GM18526 (cell line): Measurements from ENCODE around the gene CYP2E1.

Experiments used
- POLR2A ChIP-seq: IDR thresholded peaks from 3 replicates; pipeline ENCODE4 v1.6.1; 2011; ENCODE audit not compliant: insufficient read length; ENCODE audit errors: extremely low read depth

The CYP2E1 gene

GRCh38 chr10:133527771-133528271 is 658 bp downstream of the CYP2E1 start:
- no peak for TF ChIP-seq POLR2A

DNA sequence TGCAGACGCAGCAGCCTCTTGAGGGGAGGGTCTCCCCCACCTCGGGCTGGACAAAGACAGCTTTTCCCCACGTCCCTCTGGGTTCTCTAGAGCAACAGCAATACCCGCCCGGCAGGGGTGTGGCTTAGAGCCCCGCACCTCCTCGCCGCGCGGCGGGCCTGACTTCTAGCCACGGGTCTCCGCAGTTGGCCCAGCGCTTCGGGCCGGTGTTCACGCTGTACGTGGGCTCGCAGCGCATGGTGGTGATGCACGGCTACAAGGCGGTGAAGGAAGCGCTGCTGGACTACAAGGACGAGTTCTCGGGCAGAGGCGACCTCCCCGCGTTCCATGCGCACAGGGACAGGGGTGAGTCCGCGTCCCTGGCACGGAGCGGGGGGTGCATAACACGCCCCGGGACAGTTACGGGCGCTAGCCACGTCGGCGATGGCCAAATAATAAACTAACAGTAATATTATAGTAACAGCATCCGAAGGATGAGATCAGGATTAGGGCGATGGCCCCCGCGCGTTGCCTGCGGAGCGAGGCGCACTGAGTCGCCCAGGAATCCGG is 1.2 kb downstream of the CYP2E1 start:
- no peak for TF ChIP-seq POLR2A

GRCh38 chr10:133528845-133529575 is 1.8 kb downstream of the CYP2E1 start:
- no peak for TF ChIP-seq POLR2A

DNA sequence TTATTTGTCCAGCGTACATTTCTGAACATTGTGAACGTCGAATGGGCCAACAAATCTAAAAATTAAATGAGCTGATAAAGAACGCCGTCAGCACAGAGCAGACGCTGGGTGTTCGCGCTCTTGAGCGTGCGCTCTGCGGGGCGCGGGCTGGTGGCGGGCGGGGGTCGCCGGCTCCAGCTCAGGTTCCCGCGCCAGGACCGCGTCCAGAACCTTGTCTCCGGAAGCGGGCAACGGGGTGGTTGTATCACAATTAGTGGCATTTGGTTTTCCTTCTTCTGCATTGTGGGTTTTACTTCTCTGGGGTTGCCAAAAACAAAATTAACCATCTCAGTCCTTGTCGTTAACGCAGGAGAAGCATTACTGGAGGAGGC is 2.4 kb downstream of the CYP2E1 start:
- TF ChIP-seq POLR2A, result no peak

- no peak for TF ChIP-seq POLR2A
Measured at GRCh38 chr10:133530506-133530905, 3.3 kb downstream of the CYP2E1 start.

DNA sequence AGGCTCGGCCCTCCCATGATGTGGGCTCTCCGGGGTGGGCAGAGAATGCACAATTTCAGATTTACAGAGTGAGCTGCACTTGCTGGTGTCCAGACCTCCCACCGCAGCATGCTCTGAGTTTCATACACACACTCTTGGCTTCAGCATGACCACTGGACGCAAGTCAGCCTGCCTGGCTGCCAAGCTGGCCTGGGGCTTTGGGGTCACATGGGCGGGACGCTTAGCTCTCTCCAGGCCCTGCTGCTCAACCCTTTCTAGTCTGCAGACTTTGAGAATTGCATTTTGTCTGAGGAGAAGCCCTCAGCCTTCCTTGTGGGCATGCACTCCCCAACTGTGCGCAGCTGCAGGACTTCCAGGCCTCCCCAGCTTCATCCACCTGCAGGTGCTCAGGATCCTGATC is 5.7 kb downstream of the CYP2E1 start:
- no peak for TF ChIP-seq POLR2A

- TF ChIP-seq POLR2A, result no peak
Measured at GRCh38 chr10:133534417-133534816, 7.3 kb downstream of the CYP2E1 start.

GRCh38 chr10:133536198-133536597 is 9.0 kb downstream of the CYP2E1 start:
- no peak for TF ChIP-seq POLR2A

GRCh38 chr10:133537546-133538545 is 10.7 kb downstream of the CYP2E1 start:
- no peak for TF ChIP-seq POLR2A

DNA sequence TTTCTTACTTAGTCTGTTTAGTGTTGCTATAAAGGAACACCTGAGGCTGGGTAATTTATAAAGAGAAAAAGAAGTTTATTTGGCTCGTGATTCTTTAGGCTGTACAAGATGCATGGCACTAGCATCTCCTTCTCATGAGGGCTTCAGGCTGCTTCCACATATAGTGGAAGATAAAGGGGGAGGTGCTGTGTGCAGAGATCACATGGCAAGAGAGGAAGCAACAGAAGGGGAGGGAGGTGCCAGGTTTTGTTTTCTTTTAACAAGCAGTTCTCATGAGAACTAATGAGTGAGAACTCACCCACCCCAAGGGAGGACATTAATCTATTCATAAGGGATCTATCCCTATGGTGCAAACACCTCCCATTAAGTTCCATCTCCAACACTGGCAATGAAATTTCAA is 17.3 kb downstream of the CYP2E1 start:
- no peak for TF ChIP-seq POLR2A

- no peak for TF ChIP-seq POLR2A
Measured at GRCh38 chr10:133554600-133554999, 27.4 kb downstream of the CYP2E1 start.

DNA sequence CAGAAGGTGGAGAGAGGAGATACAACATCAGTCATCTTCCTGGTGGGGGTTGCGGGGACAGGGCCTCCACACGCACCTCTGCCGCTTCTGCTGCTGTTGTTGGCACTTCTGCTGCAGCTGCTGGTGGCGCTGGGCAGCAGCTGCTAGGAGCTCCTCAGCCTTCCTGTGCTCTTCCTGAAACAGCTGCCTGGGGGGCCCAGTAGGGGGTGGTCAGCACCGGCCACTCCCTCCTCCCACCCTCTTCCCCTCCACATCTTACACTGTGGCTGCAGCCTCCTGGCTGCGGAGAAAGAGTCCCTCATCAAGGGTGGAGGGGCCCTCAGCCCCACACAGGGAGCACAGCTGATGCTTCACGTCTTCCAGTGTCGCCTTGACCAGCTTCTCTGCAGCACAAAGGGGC is 28.4 kb downstream of the CYP2E1 start:
- no peak for TF ChIP-seq POLR2A

DNA sequence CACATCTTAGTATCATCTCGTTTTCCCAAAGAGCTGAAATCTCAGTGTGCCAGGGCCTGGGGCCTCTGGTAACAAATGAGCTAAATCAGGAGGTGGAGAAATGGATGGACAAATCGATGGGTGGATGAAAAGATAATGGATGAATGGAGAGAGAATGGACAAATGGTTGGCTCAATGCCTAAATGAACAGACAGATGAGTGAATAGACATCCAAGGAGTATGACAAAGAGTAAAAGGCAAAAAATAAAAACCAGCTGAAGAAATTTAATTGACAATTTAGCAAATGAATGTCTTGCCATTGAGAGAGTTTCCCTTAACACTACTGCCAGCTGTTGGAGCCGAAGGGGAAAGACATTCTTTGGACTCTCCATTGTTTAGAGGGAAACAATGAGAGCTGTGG is 30.2 kb downstream of the CYP2E1 start:
- no peak for TF ChIP-seq POLR2A

DNA sequence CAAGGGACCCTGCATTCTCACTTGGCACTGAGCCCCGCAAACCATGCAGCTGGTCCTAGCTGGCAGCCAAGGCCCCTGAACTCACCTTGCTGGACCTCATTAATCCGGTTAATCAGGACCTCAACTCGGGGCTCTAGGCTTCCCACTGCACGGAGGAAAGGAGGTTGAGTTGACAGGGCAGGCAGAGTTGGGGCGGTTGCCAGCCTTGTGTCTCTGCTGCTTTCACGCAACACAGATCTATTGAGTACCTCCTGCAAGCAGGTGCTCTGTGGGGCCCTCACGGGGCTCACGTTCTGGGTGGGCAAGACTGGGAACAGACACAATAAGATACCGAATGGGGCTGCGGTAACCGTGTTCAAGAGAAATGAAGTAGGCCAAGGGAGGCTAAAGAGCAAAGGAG is 32.1 kb downstream of the CYP2E1 start:
- no peak for TF ChIP-seq POLR2A

DNA sequence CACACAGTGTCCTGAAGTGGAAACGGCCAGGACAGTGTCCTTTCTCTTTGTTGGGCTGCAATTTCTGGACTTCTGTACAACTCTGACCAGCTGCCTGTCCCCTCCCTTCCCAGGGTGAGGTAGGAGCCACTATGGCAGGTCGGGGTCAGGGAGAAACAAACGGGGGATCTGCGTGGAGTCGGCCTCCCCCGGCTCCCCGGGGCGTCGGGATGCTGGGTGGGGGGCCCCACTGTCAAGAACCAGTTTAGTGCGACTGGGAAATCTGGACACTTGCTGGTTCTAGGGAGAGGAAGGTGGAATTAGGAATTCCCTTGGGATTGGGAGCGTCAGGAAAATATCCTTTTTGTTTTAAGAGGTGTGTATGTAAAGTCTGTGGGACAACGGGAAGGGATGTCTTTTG is 37.7 kb downstream of the CYP2E1 start:
- TF ChIP-seq POLR2A, result no peak
